Activated naive CD4-positive, alpha-beta T cell treated with anti-CD3 and anti-CD28 coated beads for 36 hours (primary cell): Measurements from ENCODE around the gene MEI1. TPM values are rescaled to one million over a fixed set of nuclear protein-coding genes. Genes with fewer than 3 reads are reported as not detected.

Source experiments
- CTCF ChIA-PET: fragments of 350-600 bp; sonication (Branson Sonifier 250); formaldehyde crosslinking; loops from one replicate; lab custom pipeline; 2021; ENCODE audit warnings: antibody characterized with exemption; lab: Charles Lee
- DNase-seq: peaks from one replicate; pipeline ENCODE4 v3.0.0-alpha.2; 2020
- H3K27ac Mint-ChIP-seq: one replicate; pipeline ENCODE4 v1.8.0; 2021; ENCODE audit warnings: mild to moderate bottlenecking, mixed read lengths
- H3K27me3 Mint-ChIP-seq: one replicate; pipeline ENCODE4 v1.8.0; 2021; ENCODE audit warnings: low read depth, mixed read lengths
- H3K36me3 Mint-ChIP-seq: one replicate; pipeline ENCODE4 v1.8.0; 2021; ENCODE audit warnings: low read depth, mixed read lengths
- H3K4me1 Mint-ChIP-seq: one replicate; pipeline ENCODE4 v1.8.0; 2021; ENCODE audit warnings: low read depth, mixed read lengths
- H3K4me3 Mint-ChIP-seq: one replicate; pipeline ENCODE4 v1.8.0; 2021; ENCODE audit warnings: mild to moderate bottlenecking, moderate library complexity, mixed read lengths
- H3K9me3 Mint-ChIP-seq: one replicate; pipeline ENCODE4 v1.8.0; 2021; ENCODE audit warnings: mixed read lengths
- intact Hi-C: fragments of 100-400 bp; cut with micrococcal nuclease; formaldehyde crosslinking; loops from one replicate; pipeline ENCODE4 v1.15.1; 2023
- total RNA-seq, 2 experiments: library from RNA; stranded (reverse); gene quantifications; one replicate each; pipeline ENCODE4 v1.2.3, GENCODE V29; 2021

The MEI1 gene, protein sequence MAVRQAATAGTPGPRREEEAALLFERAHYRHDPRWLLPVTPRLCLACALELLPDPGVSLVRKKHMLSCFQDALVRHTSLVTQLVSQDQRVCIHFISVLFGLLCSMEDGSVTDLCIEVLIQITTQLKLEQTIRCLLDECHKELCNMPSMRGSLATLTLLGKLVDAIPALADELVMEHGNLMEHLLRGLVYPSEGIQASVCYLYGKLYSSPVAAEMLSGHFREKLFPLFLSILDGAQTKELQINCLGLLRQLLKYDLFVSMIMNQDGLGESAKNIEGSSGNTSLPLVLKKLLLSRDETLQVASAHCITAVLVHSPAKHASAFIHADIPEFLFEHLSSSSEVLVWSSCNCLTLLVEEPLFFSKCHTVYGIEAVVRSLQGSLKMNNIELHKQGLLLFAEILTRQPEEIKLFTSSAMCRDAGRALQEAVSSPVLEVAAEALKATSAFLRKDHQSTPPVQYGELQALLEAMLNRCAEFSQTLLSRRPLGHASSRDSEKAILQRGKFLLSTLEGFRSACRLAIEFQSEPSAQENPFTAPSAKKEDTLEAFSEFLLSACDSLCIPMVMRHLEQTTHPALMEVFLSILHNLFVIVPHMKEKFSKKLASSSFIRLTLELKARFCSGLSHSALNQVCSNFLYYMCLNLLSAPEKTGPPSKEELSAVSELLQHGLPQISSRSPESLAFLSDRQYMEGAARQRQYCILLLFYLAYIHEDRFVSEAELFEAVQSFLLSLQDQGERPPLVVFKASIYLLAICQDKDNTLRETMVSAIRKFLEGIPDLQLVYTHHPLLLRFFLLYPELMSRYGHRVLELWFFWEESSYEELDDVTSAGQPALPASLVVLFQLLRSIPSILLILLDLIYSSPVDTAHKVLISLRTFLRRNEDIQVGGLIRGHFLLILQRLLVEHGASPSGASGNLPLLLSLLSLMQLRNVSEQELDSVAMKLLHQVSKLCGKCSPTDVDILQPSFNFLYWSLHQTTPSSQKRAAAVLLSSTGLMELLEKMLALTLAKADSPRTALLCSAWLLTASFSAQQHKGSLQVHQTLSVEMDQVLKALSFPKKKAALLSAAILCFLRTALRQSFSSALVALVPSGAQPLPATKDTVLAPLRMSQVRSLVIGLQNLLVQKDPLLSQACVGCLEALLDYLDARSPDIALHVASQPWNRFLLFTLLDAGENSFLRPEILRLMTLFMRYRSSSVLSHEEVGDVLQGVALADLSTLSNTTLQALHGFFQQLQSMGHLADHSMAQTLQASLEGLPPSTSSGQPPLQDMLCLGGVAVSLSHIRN
- total RNA-seq: 10 to 100 TPM; 28.4 to 28.8 TPM

DNA sequence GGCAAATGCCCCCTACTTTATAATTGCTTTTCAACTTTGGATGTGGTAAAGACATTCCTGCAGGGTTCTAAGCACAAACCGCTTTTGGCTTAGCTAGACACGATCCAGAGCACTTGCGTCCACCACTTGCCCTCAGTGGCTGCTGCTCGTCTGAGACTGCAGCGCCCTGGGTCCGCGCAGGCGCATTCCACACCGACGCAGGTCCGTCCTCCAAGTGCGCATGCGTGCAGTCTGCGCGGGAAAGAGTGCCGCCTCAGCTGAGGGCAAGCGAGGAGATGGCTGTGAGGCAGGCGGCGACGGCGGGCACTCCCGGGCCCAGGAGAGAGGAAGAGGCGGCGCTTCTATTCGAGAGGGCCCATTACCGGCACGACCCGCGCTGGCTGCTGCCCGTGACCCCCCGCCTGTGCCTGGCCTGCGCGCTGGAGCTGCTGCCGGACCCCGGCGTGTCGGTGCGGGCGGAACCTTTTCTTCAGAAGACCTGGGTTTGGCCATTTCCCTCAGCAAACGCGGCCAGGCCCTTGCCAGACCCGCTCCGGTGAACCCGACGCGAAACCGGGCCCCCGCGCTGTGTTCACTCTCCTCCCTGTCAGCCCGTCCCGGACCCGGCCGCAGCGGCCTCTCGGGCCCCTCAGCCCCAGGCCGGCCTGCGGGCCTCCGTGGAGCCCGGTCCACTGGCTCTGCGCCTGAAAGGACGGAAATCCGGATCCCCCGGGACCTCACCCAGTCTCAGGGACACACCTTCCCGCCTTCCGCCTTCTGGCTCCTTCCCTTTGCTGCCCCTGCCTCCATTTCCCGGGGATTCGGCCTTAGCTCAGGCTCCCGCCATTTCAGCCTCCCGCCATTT lies at the start of gene MEI1:
TSS of gene MEI1 (plus strand) at position 240 of the 844 bp plus-strand sequence. CDS start at position 276, 36 bp downstream.
- Mint-ChIP-seq H3K36me3 (peaks cover 2% of the 10 kb centered on the region), H3K27me3 (no peaks in the 10 kb centered on the region), H3K27ac (peak within 1 kb of the TSS; percentile 76), H3K4me1 (peaks cover 9% of the 10 kb centered on the region), H3K9me3 (no peaks in the 10 kb centered on the region), H3K4me3 (peak within 1 kb of the TSS; percentile 62)
- CTCF ChIA-PET: interaction anchor here (0.6 to 3.5 kb wide), 13 partner anchors 8 to 393 kb away, joined by 3 to 37 read pairs (median 6); partner anchors contain the start of genes CCDC134 and SNU13
- intact Hi-C loops: loop anchor here (5.0 kb wide), 4 partner anchors 83 to 743 kb away; partner anchors contain the start of gene CCDC134
- DNase-seq: peak; percentile 93

DNA sequence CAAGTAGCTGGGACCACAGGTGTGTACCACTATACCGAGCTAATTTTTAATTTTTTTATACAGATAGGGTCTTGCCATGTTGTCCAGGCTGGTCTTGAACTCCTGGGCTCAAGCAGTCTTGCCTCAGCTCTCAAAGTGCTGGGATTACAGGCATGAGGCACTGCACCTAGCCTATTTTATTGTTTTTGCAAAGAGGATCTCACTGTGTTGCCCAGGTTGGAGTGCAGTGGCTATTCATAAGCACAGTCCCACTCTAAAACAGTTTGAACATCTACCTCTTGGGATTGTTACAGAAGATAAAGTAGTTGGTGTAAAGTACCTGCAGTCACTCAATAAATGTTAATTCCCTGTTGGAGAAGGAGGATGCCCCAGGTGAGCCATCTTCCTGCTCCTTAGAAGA lies 49.1 kb upstream of the MEI1 start:
- CTCF ChIA-PET: no interaction called here
- peaks cover 36% of the 10 kb centered on the region for H3K36me3 Mint-ChIP-seq
- H3K27me3 Mint-ChIP-seq: no peaks in the 10 kb centered on the region
- no peak overlapping the region for H3K4me3 Mint-ChIP-seq
- no peak for DNase-seq
- H3K4me1 Mint-ChIP-seq: peaks cover 14% of the 10 kb centered on the region
- no peak overlapping the region for H3K27ac Mint-ChIP-seq
- no peaks in the 10 kb centered on the region for H3K9me3 Mint-ChIP-seq
- intact Hi-C loops: no loop called here

DNA sequence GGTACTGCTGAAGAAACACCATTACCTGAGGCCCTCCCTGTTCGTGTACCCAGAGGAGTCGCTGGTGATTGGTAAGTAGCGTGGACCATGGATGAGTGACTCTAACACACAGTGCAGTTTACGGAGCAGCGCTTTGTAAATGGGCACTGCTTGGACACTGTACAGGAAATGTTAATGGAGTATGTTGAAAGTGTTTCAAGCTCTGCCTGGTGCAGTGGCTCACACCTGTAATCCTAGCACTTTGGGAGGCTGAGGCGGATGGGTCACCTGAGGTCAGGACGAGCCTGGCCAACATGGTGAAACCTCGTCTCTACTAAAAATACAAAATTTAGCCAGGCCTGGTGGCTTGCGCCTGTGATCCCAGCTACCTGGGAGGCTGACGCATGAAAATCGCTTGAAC lies 48.5 kb upstream of the MEI1 start:
- H3K4me1 Mint-ChIP-seq: peaks cover 14% of the 10 kb centered on the region
- peaks cover 35% of the 10 kb centered on the region for H3K36me3 Mint-ChIP-seq
- no peaks in the 10 kb centered on the region for H3K27me3 Mint-ChIP-seq
- H3K9me3 Mint-ChIP-seq: no peaks in the 10 kb centered on the region
- no peak overlapping the region for H3K4me3 Mint-ChIP-seq
- CTCF ChIA-PET: no interaction called here
- no peak for DNase-seq
- intact Hi-C loops: no loop called here
- H3K27ac Mint-ChIP-seq: no peak overlapping the region

DNA sequence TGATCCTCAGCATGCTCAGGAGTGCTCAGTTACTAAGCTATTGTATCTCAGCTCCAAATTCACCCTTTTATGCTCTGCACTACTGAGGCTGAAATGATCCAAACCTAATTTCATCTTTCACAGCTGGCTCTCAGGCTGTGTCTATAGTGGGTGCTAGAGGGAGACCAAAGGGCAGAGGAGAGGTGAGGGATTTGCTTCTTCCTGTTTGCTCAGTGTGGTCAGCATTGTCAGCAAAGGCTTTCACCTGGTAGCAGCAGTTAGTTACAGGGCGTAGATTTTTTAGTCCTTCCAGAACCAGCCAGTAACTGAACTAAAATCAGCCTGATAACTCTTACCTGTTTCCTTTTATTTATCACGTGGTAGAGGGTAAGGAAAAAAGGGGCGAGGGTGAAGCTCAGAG lies 45.0 kb upstream of the MEI1 start:
- H3K9me3 Mint-ChIP-seq: no peaks in the 10 kb centered on the region
- DNase-seq: no peak
- H3K27me3 Mint-ChIP-seq: no peaks in the 10 kb centered on the region
- H3K27ac Mint-ChIP-seq: no peak overlapping the region
- no peak overlapping the region for H3K4me3 Mint-ChIP-seq
- CTCF ChIA-PET: interaction anchor here (3.2 kb wide), 1 partner anchor 13 kb away, joined by 17 read pairs; no protein-coding TSS in a partner anchor
- H3K4me1 Mint-ChIP-seq: no peaks in the 10 kb centered on the region
- peaks cover 45% of the 10 kb centered on the region for H3K36me3 Mint-ChIP-seq
- intact Hi-C loops: no loop called here

DNA sequence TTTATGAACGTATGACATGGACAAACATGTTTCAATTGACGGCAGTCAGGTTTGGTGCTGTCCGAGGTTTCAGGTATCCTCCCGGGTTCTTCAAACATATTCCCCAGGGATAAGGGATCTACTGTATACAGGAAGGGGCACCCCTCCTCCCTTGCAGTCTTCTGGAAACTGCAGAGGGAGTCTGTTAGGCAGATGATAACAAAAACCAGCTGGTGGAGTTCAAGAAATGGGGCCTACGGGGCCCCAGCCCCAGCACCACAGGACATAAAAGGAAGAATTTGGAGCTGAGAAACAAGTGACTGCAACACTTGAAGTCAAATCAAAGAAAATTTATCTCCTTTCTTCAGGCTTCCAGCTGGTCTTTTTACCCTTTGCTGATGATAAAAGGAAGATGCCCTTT lies 42.7 kb upstream of the MEI1 start:
- Mint-ChIP-seq H3K4me3 (no peak overlapping the region), H3K27me3 (no peaks in the 10 kb centered on the region), H3K4me1 (no peaks in the 10 kb centered on the region), H3K9me3 (no peaks in the 10 kb centered on the region), H3K36me3 (peaks cover 45% of the 10 kb centered on the region), H3K27ac (no peak overlapping the region)
- no peak for DNase-seq
- CTCF ChIA-PET: interaction anchor here (0.9 kb wide), 1 partner anchor 41 kb away, joined by 4 read pairs; no protein-coding TSS in a partner anchor
- intact Hi-C loops: no loop called here

DNA sequence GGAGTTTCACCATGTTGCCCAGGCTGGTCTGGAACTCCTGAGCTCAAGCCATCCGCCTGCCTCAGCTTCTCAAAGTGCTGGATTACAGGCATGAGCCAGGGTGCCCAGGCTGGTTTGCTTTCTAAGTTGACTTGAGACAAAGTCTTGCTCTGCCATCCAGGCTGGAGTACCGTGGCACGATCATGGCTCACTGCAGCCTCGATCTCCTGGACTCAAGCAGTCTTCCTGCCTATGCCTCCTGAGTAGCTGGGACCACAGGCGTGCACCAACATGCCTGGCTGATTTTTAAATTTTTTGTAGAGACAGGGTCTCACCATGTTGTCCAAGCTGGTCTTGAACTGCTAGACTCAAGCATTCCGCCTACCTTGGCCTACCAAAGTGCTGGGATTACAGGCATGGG lies 41.6 kb upstream of the MEI1 start:
- Mint-ChIP-seq H3K4me1 (no peaks in the 10 kb centered on the region), H3K36me3 (peaks cover 42% of the 10 kb centered on the region), H3K4me3 (no peak overlapping the region), H3K27me3 (no peaks in the 10 kb centered on the region), H3K27ac (peak overlapping the region; percentile 18), H3K9me3 (no peaks in the 10 kb centered on the region)
- DNase-seq: no peak
- intact Hi-C loops: no loop called here
- CTCF ChIA-PET: no interaction called here

DNA sequence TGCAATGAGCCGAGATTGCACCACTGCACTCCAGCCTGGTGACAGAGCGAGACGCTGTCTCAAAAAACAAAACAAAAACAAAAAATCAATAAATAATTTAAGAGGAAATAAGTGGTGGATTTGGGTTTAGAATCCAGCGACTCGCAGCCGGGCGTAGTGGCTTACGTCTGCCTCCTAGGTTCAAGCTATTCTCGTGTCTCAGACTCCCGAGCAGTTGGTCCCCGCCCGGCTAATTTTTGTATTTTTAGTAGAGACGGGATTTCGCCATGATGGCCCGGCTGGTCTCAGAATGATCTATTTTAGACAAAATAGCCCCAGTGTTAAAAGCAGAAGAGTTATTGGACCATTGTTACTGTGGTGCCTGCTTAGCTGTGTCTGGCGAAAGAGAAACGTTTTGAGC lies 40.4 kb upstream of the MEI1 start:
- Mint-ChIP-seq H3K36me3 (peaks cover 38% of the 10 kb centered on the region), H3K9me3 (no peaks in the 10 kb centered on the region)

DNA sequence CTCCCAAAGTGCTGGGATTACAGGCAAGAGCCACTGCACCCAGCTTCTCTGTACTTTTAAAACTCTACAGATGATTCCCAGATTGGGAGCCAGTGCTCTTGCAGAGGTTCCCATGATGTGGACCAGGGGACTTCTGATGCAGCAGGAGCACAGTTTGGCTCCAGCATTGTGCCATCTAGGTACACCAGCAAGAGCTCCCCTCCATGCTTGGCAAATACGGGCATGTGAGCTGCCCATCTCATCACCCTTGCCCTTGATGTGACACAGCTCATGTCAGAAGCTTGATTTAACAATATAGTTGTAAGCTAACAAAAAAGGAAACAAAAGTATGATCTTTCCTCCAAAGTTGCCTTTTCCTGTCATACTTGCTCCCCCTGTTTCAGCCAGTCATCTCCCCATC lies 39.4 kb upstream of the MEI1 start:
- peaks cover 33% of the 10 kb centered on the region for H3K36me3 Mint-ChIP-seq
- CTCF ChIA-PET: no interaction called here
- H3K27ac Mint-ChIP-seq: peak overlapping the region; percentile 57
- H3K9me3 Mint-ChIP-seq: no peaks in the 10 kb centered on the region
- no peak overlapping the region for H3K4me3 Mint-ChIP-seq
- H3K27me3 Mint-ChIP-seq: no peaks in the 10 kb centered on the region
- no peaks in the 10 kb centered on the region for H3K4me1 Mint-ChIP-seq
- intact Hi-C loops: no loop called here
- DNase-seq: no peak

More for the DNA sequence above, 40.4 kb upstream of the MEI1 start:
- Mint-ChIP-seq H3K27ac (no peak overlapping the region), H3K4me1 (no peaks in the 10 kb centered on the region), H3K27me3 (no peaks in the 10 kb centered on the region), H3K4me3 (no peak overlapping the region)
- intact Hi-C loops: no loop called here
- DNase-seq: no peak
- CTCF ChIA-PET: no interaction called here

DNA sequence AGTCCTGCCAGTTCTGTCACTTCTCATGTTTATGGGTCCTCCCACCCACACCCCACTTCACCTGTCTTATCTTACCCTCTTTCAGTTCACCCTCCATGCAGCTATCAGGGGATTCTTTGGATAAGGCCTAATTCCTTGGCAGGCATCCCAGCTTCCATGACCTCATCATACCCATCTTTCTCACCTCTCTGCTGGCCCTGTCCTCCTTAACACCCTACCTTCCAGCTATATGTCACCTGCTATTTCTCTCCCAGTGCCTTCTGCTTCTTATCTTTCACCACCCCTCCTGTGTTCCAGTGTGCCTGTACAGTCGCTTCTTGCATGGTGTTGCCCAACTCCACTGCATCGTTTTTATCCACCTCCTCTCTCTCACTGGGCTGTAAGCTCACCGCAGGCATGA lies 38.9 kb upstream of the MEI1 start:
- H3K9me3 Mint-ChIP-seq: no peaks in the 10 kb centered on the region
- DNase-seq: no peak
- no peak overlapping the region for H3K4me3 Mint-ChIP-seq
- no peaks in the 10 kb centered on the region for H3K27me3 Mint-ChIP-seq
- H3K4me1 Mint-ChIP-seq: peaks cover under 1% of the 10 kb centered on the region
- intact Hi-C loops: no loop called here
- CTCF ChIA-PET: interaction anchor here (0.9 kb wide), 1 partner anchor 37 kb away, joined by 5 read pairs; no protein-coding TSS in a partner anchor
- H3K27ac Mint-ChIP-seq: peak overlapping the region; percentile 57
- H3K36me3 Mint-ChIP-seq: peaks cover 36% of the 10 kb centered on the region

DNA sequence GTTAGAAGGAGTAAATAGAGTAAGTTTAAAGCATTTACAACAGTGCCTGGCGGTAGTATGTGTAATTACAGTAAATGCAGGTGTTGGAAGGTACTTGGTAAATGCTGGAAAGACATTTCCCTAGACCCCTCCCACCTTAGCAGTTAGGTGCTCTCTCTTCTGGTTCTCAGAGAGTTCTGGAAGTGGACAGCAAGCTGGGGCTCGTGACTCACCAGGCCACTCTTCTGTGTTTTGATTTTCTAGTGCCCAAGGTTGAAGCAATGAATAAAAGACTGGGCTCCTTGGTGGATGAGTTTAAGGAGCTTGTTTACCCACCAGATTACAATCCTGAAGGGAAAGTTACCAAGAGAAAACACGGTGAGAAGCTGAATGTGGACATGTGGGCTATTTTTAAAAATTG lies 38.2 kb upstream of the MEI1 start:
- CTCF ChIA-PET: interaction anchor here (0.6 to 0.9 kb wide), 2 partner anchors 36 to 377 kb away, joined by 5 to 7 read pairs; no protein-coding TSS in a partner anchor
- intact Hi-C loops: no loop called here
- Mint-ChIP-seq H3K27ac (no peak overlapping the region), H3K4me1 (peaks cover 1% of the 10 kb centered on the region), H3K4me3 (no peak overlapping the region), H3K36me3 (peaks cover 34% of the 10 kb centered on the region), H3K27me3 (no peaks in the 10 kb centered on the region), H3K9me3 (no peaks in the 10 kb centered on the region)
- DNase-seq: no peak

DNA sequence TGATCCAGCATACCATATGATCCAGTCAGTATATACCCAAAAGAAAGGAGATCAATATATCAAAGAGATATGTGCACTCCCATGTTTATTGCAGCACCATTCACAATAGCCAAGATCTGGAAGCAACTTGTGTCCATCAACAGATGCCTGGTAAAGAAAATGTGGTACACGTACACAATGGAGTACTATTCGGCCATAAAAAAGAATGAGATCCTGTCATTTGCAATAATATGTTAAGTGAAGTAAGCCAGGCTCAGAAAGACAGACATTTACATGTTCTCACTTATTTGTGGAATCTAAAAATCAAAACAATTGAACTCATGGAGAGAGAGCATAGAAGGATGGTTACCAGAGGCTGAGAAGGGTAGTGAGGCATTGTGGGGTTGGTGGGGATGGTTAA lies 37.6 kb upstream of the MEI1 start:
- no peak for DNase-seq
- H3K4me3 Mint-ChIP-seq: no peak overlapping the region
- peaks cover 4% of the 10 kb centered on the region for H3K4me1 Mint-ChIP-seq
- no peaks in the 10 kb centered on the region for H3K9me3 Mint-ChIP-seq
- H3K27me3 Mint-ChIP-seq: no peaks in the 10 kb centered on the region
- H3K36me3 Mint-ChIP-seq: peaks cover 31% of the 10 kb centered on the region
- intact Hi-C loops: no loop called here
- CTCF ChIA-PET: interaction anchor here (0.6 kb wide), 1 partner anchor 377 kb away, joined by 7 read pairs; no protein-coding TSS in a partner anchor
- peak overlapping the region; percentile 33 for H3K27ac Mint-ChIP-seq
